ENCODE results near the gene FARP2. TPM values are rescaled to one million over a fixed set of nuclear protein-coding genes. Genes with fewer than 3 reads are reported as not detected.

The FARP2 gene
- total RNA-seq, 2 experiments from 2014 or later, result 17.2 to 18.3 TPM

GRCh38 chr2:241535871-241536655 lies 180.0 kb downstream of the FARP2 start:
- Mint-ChIP-seq H3K36me3 (ENCODE audit: low read depth) (no peaks in the 10 kb centered on the region), H3K4me1 (ENCODE audit: low read depth) (peaks cover 5% of the 10 kb centered on the region), H3K4me3 (no peak overlapping the region), H3K27me3 (peaks cover 16% of the 10 kb centered on the region), H3K9me3 (no peaks in the 10 kb centered on the region), H3K27ac (no peak overlapping the region)
- H3K4me3 ChIP-seq (ENCODE audit: low read length), result no peak overlapping the region
- H3K9me3 ChIP-seq (ENCODE audit: control insufficient read depth in 1 of 2, insufficient read depth in 1 of 2, low read length in 2 of 2), result peaks cover 0 to 6% of the 10 kb centered on the region in 2 experiments
- H3K27me3 ChIP-seq (ENCODE audit: control insufficient read depth in 1 of 2, insufficient read depth in 2 of 2, low read length in 2 of 2), result peaks cover 8 to 13% of the 10 kb centered on the region in 2 experiments
- intact Hi-C loops (cut with DNase I, micrococcal nuclease), result no loop called here
- CTCF ChIA-PET, result no interaction called here
- ATAC-seq (ENCODE audit: poor library complexity) (no peak), DNase-seq (no peak)
- POLR2A ChIA-PET, result no interaction called here
- no peak overlapping the region for H3K27ac ChIP-seq (ENCODE audit: low read depth in 1 of 2, low read length in 2 of 2)
- peaks cover 4% of the 10 kb centered on the region for H3K4me1 ChIP-seq (ENCODE audit: insufficient read depth, low read length)
- H3K36me3 ChIP-seq (ENCODE audit: insufficient read depth, low read length), result no peaks in the 10 kb centered on the region
- TF ChIP-seq, protein P1, sequence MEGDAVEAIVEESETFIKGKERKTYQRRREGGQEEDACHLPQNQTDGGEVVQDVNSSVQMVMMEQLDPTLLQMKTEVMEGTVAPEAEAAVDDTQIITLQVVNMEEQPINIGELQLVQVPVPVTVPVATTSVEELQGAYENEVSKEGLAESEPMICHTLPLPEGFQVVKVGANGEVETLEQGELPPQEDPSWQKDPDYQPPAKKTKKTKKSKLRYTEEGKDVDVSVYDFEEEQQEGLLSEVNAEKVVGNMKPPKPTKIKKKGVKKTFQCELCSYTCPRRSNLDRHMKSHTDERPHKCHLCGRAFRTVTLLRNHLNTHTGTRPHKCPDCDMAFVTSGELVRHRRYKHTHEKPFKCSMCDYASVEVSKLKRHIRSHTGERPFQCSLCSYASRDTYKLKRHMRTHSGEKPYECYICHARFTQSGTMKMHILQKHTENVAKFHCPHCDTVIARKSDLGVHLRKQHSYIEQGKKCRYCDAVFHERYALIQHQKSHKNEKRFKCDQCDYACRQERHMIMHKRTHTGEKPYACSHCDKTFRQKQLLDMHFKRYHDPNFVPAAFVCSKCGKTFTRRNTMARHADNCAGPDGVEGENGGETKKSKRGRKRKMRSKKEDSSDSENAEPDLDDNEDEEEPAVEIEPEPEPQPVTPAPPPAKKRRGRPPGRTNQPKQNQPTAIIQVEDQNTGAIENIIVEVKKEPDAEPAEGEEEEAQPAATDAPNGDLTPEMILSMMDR (IDR thresholded peaks at IDR 0.05), result no peak

DNA sequence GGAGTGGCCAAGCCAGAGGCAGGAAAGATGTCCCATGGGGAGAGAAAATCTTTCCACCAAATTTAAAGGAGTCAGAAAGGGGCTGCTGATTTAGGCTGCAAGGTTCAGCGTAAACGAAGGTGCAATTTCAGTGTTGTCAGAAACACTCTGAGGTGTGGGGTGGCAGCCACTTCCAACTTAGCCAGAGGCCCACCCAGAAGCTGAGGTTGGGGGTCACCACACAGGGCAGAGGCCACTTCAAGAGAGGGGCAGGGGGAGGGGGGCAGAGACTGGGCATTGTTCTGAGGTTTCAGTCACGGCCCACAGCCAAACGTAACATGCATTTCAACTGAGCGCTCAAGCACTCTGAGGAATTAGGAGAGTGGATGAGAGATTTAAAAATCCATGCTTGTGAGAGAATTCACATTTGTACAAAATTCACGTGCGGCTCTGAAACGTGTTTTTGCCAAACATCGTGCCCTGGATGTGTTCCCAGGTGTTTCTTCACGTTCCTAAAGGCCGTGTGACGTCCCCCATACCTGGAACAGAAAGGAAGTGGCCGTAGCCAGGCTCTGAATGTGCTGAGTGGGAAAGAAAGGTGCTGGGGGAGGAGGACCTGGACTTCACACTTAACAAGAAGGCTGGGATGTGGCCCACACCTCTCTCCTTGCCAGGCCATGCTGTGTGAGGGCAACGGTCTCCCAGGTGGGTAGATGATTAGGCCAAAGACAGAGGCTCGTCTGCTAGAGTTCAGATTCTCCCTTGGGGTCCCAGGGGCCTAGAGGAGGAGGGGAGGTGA lies 182.9 kb downstream of the FARP2 start:
- Histone ChIP-seq H3K9me3 (ENCODE audit: control insufficient read depth in 1 of 2, insufficient read depth in 1 of 2, low read length in 2 of 2) (peaks cover 0 to 13% of the 10 kb centered on the region in 2 experiments), H3K27ac (ENCODE audit: low read depth in 1 of 2, low read length in 2 of 2) (no peak overlapping the region), H3K4me3 (ENCODE audit: low read length) (no peak overlapping the region), H3K4me1 (ENCODE audit: insufficient read depth, low read length) (peaks cover 11% of the 10 kb centered on the region), H3K36me3 (ENCODE audit: insufficient read depth, low read length) (no peaks in the 10 kb centered on the region), H3K27me3 (ENCODE audit: control insufficient read depth in 1 of 2, insufficient read depth in 2 of 2, low read length in 2 of 2) (peaks cover 25 to 28% of the 10 kb centered on the region in 2 experiments)
- TF ChIP-seq, protein P1 (IDR thresholded peaks at IDR 0.05), result no peak
- ATAC-seq (ENCODE audit: poor library complexity) (no peak), DNase-seq (no peak)
- intact Hi-C loops (cut with DNase I, micrococcal nuclease), result no loop called here
- CTCF ChIA-PET, result no interaction called here
- Mint-ChIP-seq H3K27ac (no peak overlapping the region), H3K9me3 (no peaks in the 10 kb centered on the region), H3K36me3 (ENCODE audit: low read depth) (no peaks in the 10 kb centered on the region), H3K4me1 (ENCODE audit: low read depth) (peaks cover 5% of the 10 kb centered on the region), H3K4me3 (peak overlapping the region; percentile 32), H3K27me3 (peaks cover 30% of the 10 kb centered on the region)
- POLR2A ChIA-PET, result no interaction called here

DNA sequence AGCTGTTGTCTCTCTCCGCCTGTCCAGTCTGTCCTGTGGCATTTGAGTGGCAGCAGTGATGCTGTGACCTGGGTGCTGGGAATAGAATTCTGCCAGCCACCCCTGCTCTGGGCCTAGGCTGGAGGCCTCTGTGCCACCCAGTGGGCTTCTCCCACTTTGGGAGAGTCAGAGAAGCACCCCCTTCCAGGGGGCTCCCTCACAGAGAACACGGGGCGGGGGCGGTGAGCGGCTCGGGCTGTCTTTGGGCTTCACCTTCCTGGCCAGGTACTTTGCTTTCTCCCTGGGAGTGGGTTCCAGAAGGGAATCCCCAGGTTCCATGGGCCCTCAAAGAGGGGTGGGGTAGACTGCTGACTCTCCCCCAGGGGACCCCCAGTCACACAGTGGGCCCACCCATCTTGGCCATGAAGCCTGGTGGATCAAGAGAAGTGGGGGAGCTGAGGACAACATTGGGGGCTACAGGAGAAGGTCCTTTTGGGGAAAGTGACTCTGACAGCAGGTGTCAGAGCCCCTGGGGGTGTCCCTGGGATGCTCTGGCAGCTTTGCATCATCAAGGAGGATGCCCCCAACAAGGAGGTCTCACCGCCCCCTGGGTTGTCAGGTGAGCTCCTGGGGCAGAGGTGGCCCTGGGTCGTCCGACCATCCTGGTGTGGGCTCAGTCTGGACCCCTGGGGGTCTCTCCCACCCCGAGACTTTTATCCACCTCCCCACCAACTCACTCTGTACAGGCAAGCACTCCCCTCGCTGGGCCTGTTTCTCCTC lies 183.7 kb downstream of the FARP2 start:
- CTCF ChIA-PET, result no interaction called here
- Histone ChIP-seq H3K4me1 (ENCODE audit: insufficient read depth, low read length) (peaks cover 11% of the 10 kb centered on the region), H3K27ac (ENCODE audit: low read depth in 1 of 2, low read length in 2 of 2) (no peak overlapping the region), H3K36me3 (ENCODE audit: insufficient read depth, low read length) (no peaks in the 10 kb centered on the region), H3K27me3 (ENCODE audit: control insufficient read depth in 1 of 2, insufficient read depth in 2 of 2, low read length in 2 of 2) (peaks cover 25 to 30% of the 10 kb centered on the region in 2 experiments), H3K9me3 (ENCODE audit: control insufficient read depth in 1 of 2, insufficient read depth in 1 of 2, low read length in 2 of 2) (peaks cover 0 to 13% of the 10 kb centered on the region in 2 experiments), H3K4me3 (ENCODE audit: low read length) (no peak overlapping the region)
- no peak for DNase-seq
- POLR2A ChIA-PET, result no interaction called here
- no peak overlapping the region for H3K27ac Mint-ChIP-seq
- no peak overlapping the region for H3K4me3 Mint-ChIP-seq
- TF ChIP-seq, protein P1 (IDR thresholded peaks at IDR 0.05), result no peak
- intact Hi-C loops (cut with DNase I, micrococcal nuclease), result no loop called here
- peaks cover 5% of the 10 kb centered on the region for H3K4me1 Mint-ChIP-seq (ENCODE audit: low read depth)
- no peaks in the 10 kb centered on the region for H3K36me3 Mint-ChIP-seq (ENCODE audit: low read depth)
- H3K9me3 Mint-ChIP-seq, result no peaks in the 10 kb centered on the region
- H3K27me3 Mint-ChIP-seq, result peaks cover 26% of the 10 kb centered on the region
- no peak for ATAC-seq (ENCODE audit: poor library complexity)
